Panc1 (cell line): Measurements from ENCODE around the gene YTHDC2. TPM values are rescaled to one million over a fixed set of nuclear protein-coding genes. Genes with fewer than 3 reads are reported as not detected.

Experiments used
- ATAC-seq: fragments of 200-7000 bp; cut with Tn5 transposase; 2 replicates; pipeline ENCODE4 v1.9.1; 2020; ENCODE audit warnings: mild to moderate bottlenecking, moderate library complexity
- BruUV-seq: library from RNA; stranded (reverse); fragments of 400-500 nt; replicated peaks from 2 replicates; lab custom pipeline; 2021; lab: Mats Ljungman, UMichigan
- CTCF ChIA-PET: fragments of 300-600 bp; sonication (Branson Sonifier 250); formaldehyde crosslinking; loops from one replicate; lab custom pipeline; 2022; ENCODE audit warnings: antibody characterized with exemption; lab: Charles Lee
- POLR2A ChIA-PET: fragments of 300-600 bp; sonication (Branson Sonifier 250); formaldehyde crosslinking; loops from one replicate; lab custom pipeline; 2022; ENCODE audit warnings: antibody characterized with exemption; lab: Charles Lee
- DNase-seq: peaks from one replicate; pipeline ENCODE4 v3.0.0-alpha.2; 2010; ENCODE audit warnings: low read depth, low spot score
- H3K27ac ChIP-seq: 2 replicates; pipeline ENCODE4 v1.5.1; 2011; ENCODE audit warnings: mild to moderate bottlenecking, low read length, inconsistent platforms
- H3K27me3 ChIP-seq: fragments of 200-500 bp; sonication (Bioruptor generic); 2 replicates; pipeline ENCODE4 v1.6.0; 2014; ENCODE audit warnings: low read length, inconsistent platforms; ENCODE audit not compliant: control insufficient read depth, insufficient read depth
- H3K36me3 ChIP-seq: fragments of 200-500 bp; sonication (Bioruptor generic); 2 replicates; pipeline ENCODE4 v1.5.1; 2014; ENCODE audit warnings: inconsistent platforms, mild to moderate bottlenecking, low read length, moderate library complexity; ENCODE audit not compliant: control insufficient read depth, insufficient read depth
- H3K4me1 ChIP-seq: 2 replicates; pipeline ENCODE4 v1.5.1; 2011; ENCODE audit warnings: inconsistent platforms, mild to moderate bottlenecking, low read length, moderate library complexity; ENCODE audit not compliant: control insufficient read depth, insufficient read depth
- H3K4me3 ChIP-seq, 2 experiments: 2 replicates each; pipeline ENCODE4 v1.5.1; 2011 to 2012; ENCODE audit warnings: low read depth in 2 of 2, low read length in 2 of 2, mild to moderate bottlenecking in 2 of 2, inconsistent platforms in 1 of 2, moderate library complexity in 1 of 2
- H3K9me3 ChIP-seq: fragments of 200-500 bp; sonication (Bioruptor generic); 2 replicates; pipeline ENCODE4 v1.5.1; 2014; ENCODE audit warnings: low read depth, mild to moderate bottlenecking, inconsistent platforms, low read length, moderate library complexity; ENCODE audit not compliant: control insufficient read depth, insufficient read depth
- POLR2AphosphoS5 ChIP-seq: IDR thresholded peaks from 2 replicates; pipeline ENCODE4 v1.6.1; 2012; ENCODE audit warnings: mild to moderate bottlenecking, low read depth, low read length, moderate library complexity
- SIN3A ChIP-seq: IDR thresholded peaks from 2 replicates; pipeline ENCODE4 v1.6.1; 2012; ENCODE audit warnings: low read depth, mild to moderate bottlenecking, low read length, moderate library complexity, borderline replicate concordance; ENCODE audit not compliant: insufficient read depth
- TCF7L2 ChIP-seq: IDR thresholded peaks from 2 replicates; pipeline ENCODE4 v1.6.1; 2011; ENCODE audit warnings: mild to moderate bottlenecking, low read depth, low read length, inconsistent platforms
- in situ Hi-C: cut with HindIII; loops from 2 replicates; pipeline ENCODE4 v1.10.0; 2016; ENCODE audit warnings: low sequenced_read_pairs, low pct_unique_long_range_greater_than_20kb
- intact Hi-C: fragments of 100-400 bp; cut with micrococcal nuclease; formaldehyde crosslinking; loops from one replicate; pipeline ENCODE4 v1.10.0; 2022; ENCODE audit not compliant: unreplicated experiment
- total RNA-seq: library from RNA; stranded (reverse); gene quantifications from one replicate; pipeline ENCODE4 v1.2.1, GENCODE V29; 2021; ENCODE audit not compliant: unreplicated experiment
- TF ChIP-seq, protein P1 (sequence below): fragments of 450-650 bp; IDR thresholded peaks from 2 replicates; pipeline ENCODE4 v1.5.1; 2017; ENCODE audit warnings: mild to moderate bottlenecking
- TF ChIP-seq, protein P2 (sequence below), 2 experiments: IDR thresholded peaks; 2 replicates each; pipeline ENCODE4 v1.6.1; 2011 to 2012; ENCODE audit warnings: low read depth in 2 of 2, control low read depth in 1 of 2, low read length in 1 of 2, mild to moderate bottlenecking in 1 of 2, moderate library complexity in 1 of 2; ENCODE audit not compliant: insufficient read depth in 1 of 2

Gene YTHDC2
- total RNA-seq, 1 experiment from 2014 or later, result 21.7 TPM

DNA sequence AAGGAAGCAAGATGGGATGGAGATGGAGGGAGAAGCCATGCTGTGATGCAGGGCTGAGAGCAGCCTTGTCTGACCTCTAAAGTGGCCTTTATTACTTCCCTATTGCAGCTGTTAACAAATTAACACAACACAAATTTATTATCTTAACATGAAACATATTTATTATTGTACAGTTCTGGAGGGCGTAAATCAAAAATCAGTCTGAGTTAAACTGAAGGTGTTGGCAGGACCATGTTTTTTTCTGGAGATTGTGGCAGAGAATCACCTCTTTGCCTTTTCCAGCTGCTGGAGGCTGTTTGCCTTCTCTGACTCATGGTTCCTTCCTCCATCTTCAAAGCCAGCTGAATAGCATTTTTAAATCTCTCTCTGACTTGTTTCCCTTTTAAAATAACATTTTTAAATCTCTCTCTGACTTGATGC is 18.1 kb upstream of the YTHDC2 start:
- no TSS peak for BruUV-seq
- Histone ChIP-seq H3K27me3 (peaks cover 2% of the 10 kb centered on the region; the same call in 1 of the 2 replicates), H3K9me3 (0 out of 2 replicates have a peak, but pooled peaks cover 2% of the 10 kb centered on the region), H3K36me3 (no peaks in the 10 kb centered on the region), H3K4me3 (no peak overlapping the region), H3K27ac (no peak overlapping the region), H3K4me1 (no peaks in the 10 kb centered on the region)
- in situ Hi-C loops, result no loop called here
- ATAC-seq (no peak), DNase-seq (no peak)
- TF ChIP-seq, protein P1, sequence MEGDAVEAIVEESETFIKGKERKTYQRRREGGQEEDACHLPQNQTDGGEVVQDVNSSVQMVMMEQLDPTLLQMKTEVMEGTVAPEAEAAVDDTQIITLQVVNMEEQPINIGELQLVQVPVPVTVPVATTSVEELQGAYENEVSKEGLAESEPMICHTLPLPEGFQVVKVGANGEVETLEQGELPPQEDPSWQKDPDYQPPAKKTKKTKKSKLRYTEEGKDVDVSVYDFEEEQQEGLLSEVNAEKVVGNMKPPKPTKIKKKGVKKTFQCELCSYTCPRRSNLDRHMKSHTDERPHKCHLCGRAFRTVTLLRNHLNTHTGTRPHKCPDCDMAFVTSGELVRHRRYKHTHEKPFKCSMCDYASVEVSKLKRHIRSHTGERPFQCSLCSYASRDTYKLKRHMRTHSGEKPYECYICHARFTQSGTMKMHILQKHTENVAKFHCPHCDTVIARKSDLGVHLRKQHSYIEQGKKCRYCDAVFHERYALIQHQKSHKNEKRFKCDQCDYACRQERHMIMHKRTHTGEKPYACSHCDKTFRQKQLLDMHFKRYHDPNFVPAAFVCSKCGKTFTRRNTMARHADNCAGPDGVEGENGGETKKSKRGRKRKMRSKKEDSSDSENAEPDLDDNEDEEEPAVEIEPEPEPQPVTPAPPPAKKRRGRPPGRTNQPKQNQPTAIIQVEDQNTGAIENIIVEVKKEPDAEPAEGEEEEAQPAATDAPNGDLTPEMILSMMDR, result no peak
- TF ChIP-seq, protein P2, sequence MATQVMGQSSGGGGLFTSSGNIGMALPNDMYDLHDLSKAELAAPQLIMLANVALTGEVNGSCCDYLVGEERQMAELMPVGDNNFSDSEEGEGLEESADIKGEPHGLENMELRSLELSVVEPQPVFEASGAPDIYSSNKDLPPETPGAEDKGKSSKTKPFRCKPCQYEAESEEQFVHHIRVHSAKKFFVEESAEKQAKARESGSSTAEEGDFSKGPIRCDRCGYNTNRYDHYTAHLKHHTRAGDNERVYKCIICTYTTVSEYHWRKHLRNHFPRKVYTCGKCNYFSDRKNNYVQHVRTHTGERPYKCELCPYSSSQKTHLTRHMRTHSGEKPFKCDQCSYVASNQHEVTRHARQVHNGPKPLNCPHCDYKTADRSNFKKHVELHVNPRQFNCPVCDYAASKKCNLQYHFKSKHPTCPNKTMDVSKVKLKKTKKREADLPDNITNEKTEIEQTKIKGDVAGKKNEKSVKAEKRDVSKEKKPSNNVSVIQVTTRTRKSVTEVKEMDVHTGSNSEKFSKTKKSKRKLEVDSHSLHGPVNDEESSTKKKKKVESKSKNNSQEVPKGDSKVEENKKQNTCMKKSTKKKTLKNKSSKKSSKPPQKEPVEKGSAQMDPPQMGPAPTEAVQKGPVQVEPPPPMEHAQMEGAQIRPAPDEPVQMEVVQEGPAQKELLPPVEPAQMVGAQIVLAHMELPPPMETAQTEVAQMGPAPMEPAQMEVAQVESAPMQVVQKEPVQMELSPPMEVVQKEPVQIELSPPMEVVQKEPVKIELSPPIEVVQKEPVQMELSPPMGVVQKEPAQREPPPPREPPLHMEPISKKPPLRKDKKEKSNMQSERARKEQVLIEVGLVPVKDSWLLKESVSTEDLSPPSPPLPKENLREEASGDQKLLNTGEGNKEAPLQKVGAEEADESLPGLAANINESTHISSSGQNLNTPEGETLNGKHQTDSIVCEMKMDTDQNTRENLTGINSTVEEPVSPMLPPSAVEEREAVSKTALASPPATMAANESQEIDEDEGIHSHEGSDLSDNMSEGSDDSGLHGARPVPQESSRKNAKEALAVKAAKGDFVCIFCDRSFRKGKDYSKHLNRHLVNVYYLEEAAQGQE (IDR thresholded peaks at IDR 0.05; ENCODE audit: insufficient read depth in 1 of 2, low read depth in 2 of 2, low read length in 1 of 2), result no peak
- TF ChIP-seq TCF7L2 (no peak), SIN3A (no peak), POLR2AphosphoS5 (no peak)
- intact Hi-C loops, result no loop called here
- ChIA-PET POLR2A (no interaction called here), CTCF (no interaction called here)

DNA sequence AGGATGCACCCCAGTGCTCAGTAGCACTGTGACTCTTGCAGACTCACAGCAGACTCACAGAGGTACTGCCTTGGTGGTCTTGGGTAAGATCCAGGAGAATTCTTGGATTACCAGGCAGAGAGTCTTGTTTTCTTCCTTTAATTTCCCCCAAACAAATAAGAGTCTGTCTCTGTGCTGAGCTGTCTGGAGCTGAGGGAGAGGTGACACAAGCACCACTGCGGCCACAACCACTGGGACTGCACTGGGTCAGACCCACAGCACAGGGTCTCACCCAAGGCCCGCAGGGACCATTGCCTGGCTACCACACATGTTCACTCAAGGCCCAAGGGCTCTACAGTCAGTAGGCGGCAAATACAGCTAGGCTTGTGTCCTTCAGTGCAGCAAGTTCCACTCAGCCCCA is 11.4 kb upstream of the YTHDC2 start:
- no peak for DNase-seq
- BruUV-seq, result no TSS peak
- no peaks in the 10 kb centered on the region for H3K36me3 ChIP-seq
- TF ChIP-seq SIN3A, result no peak
- no peak for TF ChIP-seq POLR2AphosphoS5
- TF ChIP-seq TCF7L2, result no peak
- TF ChIP-seq, protein P2 (IDR thresholded peaks at IDR 0.05; ENCODE audit: insufficient read depth in 1 of 2, low read depth in 2 of 2, low read length in 1 of 2), result no peak
- TF ChIP-seq, protein P1, result no peak
- POLR2A ChIA-PET, result no interaction called here
- CTCF ChIA-PET, result no interaction called here
- in situ Hi-C loops (no loop called here), intact Hi-C loops (no loop called here)
- H3K4me1 ChIP-seq, result no peaks in the 10 kb centered on the region
- ATAC-seq, result no peak
- H3K9me3 ChIP-seq, result no peaks in the 10 kb centered on the region
- H3K4me3 ChIP-seq, result no peak overlapping the region
- peaks cover 11% of the 10 kb centered on the region for H3K27me3 ChIP-seq
- H3K27ac ChIP-seq, result no peak overlapping the region
